Body of pancreas (tissue), 4 donors: ENCODE measurements around the gene EAF1.
"Not testable (repeated sequence)": the region's sequence is repeated elsewhere in the genome, so short reads cannot be mapped to it uniquely, and the experiment has no call there.

Experiments
- POLR2A ChIP-seq, 3 donors: fragments of 450-650 bp; IDR thresholded peaks; one replicate each; pipeline ENCODE4 v1.6.1; 2016; ENCODE audit warnings: antibody characterized with exemption in 3 of 3, mild to moderate bottlenecking in 2 of 3
- TF ChIP-seq, protein P1 (sequence below), 7 experiments: fragments of 450-650 bp in 4 of 7; fragments of 200-600 bp in 3 of 7; sonication (generic) in 3 of 7; IDR thresholded peaks; one replicate each; pipeline ENCODE4 v1.5.1; 2016 to 2019; ENCODE audit warnings: antibody characterized with exemption in 7 of 7

DNA sequence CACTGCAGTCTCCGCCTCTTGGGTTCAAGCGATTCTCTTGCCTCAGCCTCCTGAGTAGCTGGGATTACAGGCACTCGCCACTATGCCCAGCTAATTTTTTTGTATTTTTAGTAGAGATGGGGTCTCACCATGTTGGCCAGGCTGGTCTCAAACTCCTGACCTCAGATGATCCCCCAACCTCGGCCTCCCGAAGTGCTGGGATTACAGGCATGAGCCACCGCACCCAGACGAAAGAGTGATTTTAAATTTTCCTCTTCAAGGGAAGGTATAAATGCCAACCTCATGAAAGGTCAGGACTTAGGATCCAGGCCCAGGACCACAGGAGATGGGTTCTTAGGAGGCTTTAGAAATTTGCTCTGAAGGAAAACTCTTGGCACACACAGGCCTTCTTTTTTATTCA, 16.4 kb upstream of the EAF1 start:
- TF ChIP-seq, protein P1, sequence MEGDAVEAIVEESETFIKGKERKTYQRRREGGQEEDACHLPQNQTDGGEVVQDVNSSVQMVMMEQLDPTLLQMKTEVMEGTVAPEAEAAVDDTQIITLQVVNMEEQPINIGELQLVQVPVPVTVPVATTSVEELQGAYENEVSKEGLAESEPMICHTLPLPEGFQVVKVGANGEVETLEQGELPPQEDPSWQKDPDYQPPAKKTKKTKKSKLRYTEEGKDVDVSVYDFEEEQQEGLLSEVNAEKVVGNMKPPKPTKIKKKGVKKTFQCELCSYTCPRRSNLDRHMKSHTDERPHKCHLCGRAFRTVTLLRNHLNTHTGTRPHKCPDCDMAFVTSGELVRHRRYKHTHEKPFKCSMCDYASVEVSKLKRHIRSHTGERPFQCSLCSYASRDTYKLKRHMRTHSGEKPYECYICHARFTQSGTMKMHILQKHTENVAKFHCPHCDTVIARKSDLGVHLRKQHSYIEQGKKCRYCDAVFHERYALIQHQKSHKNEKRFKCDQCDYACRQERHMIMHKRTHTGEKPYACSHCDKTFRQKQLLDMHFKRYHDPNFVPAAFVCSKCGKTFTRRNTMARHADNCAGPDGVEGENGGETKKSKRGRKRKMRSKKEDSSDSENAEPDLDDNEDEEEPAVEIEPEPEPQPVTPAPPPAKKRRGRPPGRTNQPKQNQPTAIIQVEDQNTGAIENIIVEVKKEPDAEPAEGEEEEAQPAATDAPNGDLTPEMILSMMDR (IDR thresholded peaks at IDR 0.05): not testable (repeated sequence)
- not testable (repeated sequence) for TF ChIP-seq POLR2A (IDR thresholded peaks at IDR 0.05)
